ENCODE data around the gene CORO2B. TPM values are rescaled to one million over a fixed set of nuclear protein-coding genes. Genes with fewer than 3 reads are reported as not detected.

The CORO2B gene
- total and polyA plus RNA-seq, 9 of the 15 experiments (the other 6 are each of a cell fraction or from before 2014, with no cell fraction given), result not detected

DNA sequence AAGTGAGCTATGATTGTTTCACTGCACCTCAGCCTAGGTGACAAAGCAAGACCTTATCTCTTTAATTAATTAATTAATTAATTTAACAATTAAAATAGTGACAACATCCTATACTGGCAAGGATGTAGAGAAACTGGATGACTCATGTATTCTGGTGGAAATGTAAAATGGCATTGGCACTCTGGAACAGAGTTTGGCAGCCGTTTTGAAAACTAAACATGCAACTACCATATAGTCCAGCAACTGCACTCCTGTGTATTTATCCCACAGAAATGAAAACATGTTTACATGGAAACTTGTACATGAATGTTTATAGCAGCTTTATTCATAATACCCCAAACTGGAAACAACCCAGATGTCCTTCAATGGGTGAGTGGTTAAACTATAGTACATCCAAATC is 185.3 kb downstream of the CORO2B start:
- no peak for TF ChIP-seq HNRNPLL (IDR thresholded peaks at IDR 0.05; ENCODE audit: low read depth, low read length, poor library complexity, severe bottlenecking)
- TF ChIP-seq TCF3 (CRISPR knock-in tag; IDR thresholded peaks at IDR 0.05), result no peak
- TF ChIP-seq NR3C1 (CRISPR knock-in tag; IDR thresholded peaks at IDR 0.05), result no peak
- no peak for TF ChIP-seq SRSF3 (IDR thresholded peaks at IDR 0.05; ENCODE audit: insufficient read depth, low read length)
- no peak for TF ChIP-seq HNRNPL (IDR thresholded peaks at IDR 0.05; ENCODE audit: low read depth, low read length)
- no peak for TF ChIP-seq U2AF1 (optimal IDR thresholded peaks at IDR 0.05; ENCODE audit: low read depth, low read length)
- TF ChIP-seq U2AF2 (optimal IDR thresholded peaks at IDR 0.05; ENCODE audit: low read depth, low read length), result no peak
- TF ChIP-seq, protein P1, sequence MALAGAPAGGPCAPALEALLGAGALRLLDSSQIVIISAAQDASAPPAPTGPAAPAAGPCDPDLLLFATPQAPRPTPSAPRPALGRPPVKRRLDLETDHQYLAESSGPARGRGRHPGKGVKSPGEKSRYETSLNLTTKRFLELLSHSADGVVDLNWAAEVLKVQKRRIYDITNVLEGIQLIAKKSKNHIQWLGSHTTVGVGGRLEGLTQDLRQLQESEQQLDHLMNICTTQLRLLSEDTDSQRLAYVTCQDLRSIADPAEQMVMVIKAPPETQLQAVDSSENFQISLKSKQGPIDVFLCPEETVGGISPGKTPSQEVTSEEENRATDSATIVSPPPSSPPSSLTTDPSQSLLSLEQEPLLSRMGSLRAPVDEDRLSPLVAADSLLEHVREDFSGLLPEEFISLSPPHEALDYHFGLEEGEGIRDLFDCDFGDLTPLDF (CRISPR knock-in tag; IDR thresholded peaks at IDR 0.05), result no peak
- TF ChIP-seq, protein P2, sequence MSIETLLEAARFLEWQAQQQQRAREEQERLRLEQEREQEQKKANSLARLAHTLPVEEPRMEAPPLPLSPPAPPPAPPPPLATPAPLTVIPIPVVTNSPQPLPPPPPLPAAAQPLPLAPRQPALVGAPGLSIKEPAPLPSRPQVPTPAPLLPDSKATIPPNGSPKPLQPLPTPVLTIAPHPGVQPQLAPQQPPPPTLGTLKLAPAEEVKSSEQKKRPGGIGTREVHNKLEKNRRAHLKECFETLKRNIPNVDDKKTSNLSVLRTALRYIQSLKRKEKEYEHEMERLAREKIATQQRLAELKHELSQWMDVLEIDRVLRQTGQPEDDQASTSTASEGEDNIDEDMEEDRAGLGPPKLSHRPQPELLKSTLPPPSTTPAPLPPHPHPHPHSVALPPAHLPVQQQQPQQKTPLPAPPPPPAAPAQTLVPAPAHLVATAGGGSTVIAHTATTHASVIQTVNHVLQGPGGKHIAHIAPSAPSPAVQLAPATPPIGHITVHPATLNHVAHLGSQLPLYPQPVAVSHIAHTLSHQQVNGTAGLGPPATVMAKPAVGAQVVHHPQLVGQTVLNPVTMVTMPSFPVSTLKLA (conservative IDR thresholded peaks at IDR 0.05), result no peak
- TF ChIP-seq TFAM (CRISPR knock-in tag; conservative IDR thresholded peaks at IDR 0.05), result no peak
- TF ChIP-seq ETV1 (tag; conservative IDR thresholded peaks at IDR 0.05; ENCODE audit: low read depth), result no peak
- no peak for TF ChIP-seq RUNX1 (IDR thresholded peaks at IDR 0.05; ENCODE audit: low read depth)
- TF ChIP-seq, protein P3, sequence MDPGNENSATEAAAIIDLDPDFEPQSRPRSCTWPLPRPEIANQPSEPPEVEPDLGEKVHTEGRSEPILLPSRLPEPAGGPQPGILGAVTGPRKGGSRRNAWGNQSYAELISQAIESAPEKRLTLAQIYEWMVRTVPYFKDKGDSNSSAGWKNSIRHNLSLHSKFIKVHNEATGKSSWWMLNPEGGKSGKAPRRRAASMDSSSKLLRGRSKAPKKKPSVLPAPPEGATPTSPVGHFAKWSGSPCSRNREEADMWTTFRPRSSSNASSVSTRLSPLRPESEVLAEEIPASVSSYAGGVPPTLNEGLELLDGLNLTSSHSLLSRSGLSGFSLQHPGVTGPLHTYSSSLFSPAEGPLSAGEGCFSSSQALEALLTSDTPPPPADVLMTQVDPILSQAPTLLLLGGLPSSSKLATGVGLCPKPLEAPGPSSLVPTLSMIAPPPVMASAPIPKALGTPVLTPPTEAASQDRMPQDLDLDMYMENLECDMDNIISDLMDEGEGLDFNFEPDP (CRISPR knock-in tag; IDR thresholded peaks at IDR 0.05), result no peak
- TF ChIP-seq, protein P4, sequence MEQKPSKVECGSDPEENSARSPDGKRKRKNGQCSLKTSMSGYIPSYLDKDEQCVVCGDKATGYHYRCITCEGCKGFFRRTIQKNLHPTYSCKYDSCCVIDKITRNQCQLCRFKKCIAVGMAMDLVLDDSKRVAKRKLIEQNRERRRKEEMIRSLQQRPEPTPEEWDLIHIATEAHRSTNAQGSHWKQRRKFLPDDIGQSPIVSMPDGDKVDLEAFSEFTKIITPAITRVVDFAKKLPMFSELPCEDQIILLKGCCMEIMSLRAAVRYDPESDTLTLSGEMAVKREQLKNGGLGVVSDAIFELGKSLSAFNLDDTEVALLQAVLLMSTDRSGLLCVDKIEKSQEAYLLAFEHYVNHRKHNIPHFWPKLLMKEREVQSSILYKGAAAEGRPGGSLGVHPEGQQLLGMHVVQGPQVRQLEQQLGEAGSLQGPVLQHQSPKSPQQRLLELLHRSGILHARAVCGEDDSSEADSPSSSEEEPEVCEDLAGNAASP (IDR thresholded peaks at IDR 0.05), result no peak
- no peak for TF ChIP-seq ZNF561 (CRISPR knock-in tag; conservative IDR thresholded peaks at IDR 0.05)
- TF ChIP-seq KLF10 (CRISPR knock-in tag; IDR thresholded peaks at IDR 0.05), result no peak
- no peak for TF ChIP-seq ZKSCAN3 (CRISPR knock-in tag; IDR thresholded peaks at IDR 0.05)
- TF ChIP-seq BRF1 (IDR thresholded peaks at IDR 0.05; ENCODE audit: borderline replicate concordance, extremely low read depth, insufficient read length), result no peak
- H3K9me3 ChIP-seq (replicated peaks; ENCODE audit: control insufficient read depth, insufficient read depth, low read depth, low read length), result no peaks in the 10 kb centered on the region
- H3K36me3 ChIP-seq (ENCODE audit: control insufficient read depth, insufficient read depth, low read length), result no peaks in the 10 kb centered on the region
- in situ Hi-C loops (cut with MboI), result no loop called here
- WGBS (ENCODE audit: insufficient coverage, low coverage, missing lambda C conversion rate), result 6% methylated on average over 1 of the region's 1 CpG
- DNase-seq (ENCODE audit: extremely low read depth in 1 of 4, low spot score in 3 of 4), result no peak
- no peak overlapping the region for H3K4me3 ChIP-seq
- ChIA-PET CTCF (ENCODE audit: low intra/inter-chr PET ratio) (no interaction called here), POLR2A (interaction anchor here (0.6 to 1.4 kb wide), 2 partner anchors 12 to 33 kb away, joined by 3 read pairs; no protein-coding TSS in a partner anchor)
- no peak overlapping the region for H2AFZ ChIP-seq (ENCODE audit: low read depth, low read length)
- ATAC-seq, result no peak
- H3K79me2 ChIP-seq (ENCODE audit: control insufficient read depth, insufficient read depth, low read length), result no peaks in the 10 kb centered on the region
- H3K27me3 ChIP-seq (ENCODE audit: control insufficient read depth in 2 of 2, insufficient read depth in 2 of 2, low read length in 2 of 2), result peaks cover 0 to 4% of the 10 kb centered on the region in 2 experiments; a peak in 1 of 5 replicates
- no peaks in the 10 kb centered on the region for H3K9me1 ChIP-seq (ENCODE audit: control insufficient read depth, insufficient read depth, low read length)
- H3K9ac ChIP-seq (ENCODE audit: insufficient read depth in 1 of 2, low read depth in 2 of 2, low read length in 2 of 2), result no peak overlapping the region
- intact Hi-C loops (cut with micrococcal nuclease), result no loop called here
- no peak for FAIRE-seq
- H3K4me2 ChIP-seq (ENCODE audit: insufficient read depth, low read length), result no peak overlapping the region
- no peaks in the 10 kb centered on the region for H4K20me1 ChIP-seq (replicated peaks; ENCODE audit: control insufficient read depth, insufficient read depth, low read length)
- no peaks in the 10 kb centered on the region for H3K4me1 ChIP-seq (replicated peaks in 1 of 2; ENCODE audit: control insufficient read depth in 2 of 2, insufficient read depth in 2 of 2, low read length in 2 of 2)
- BruUV-seq (replicated peaks), result no TSS peak
- no peak overlapping the region for H3K27ac ChIP-seq (ENCODE audit: extremely low read depth, low read depth, low read length)

Measured in K562 (cell line).